ENCODE data around the gene AFF2. TPM values are rescaled to one million over a fixed set of nuclear protein-coding genes. Genes with fewer than 3 reads are reported as not detected.

Gene AFF2
- total and polyA plus RNA-seq, 2 donors (not counting 3 experiments of a cell fraction or from before 2014, with no cell fraction given) = 0.03 to 0.07 TPM

- no peak overlapping the region for H3K4me3 ChIP-seq (replicated peaks in 1 of 3; ENCODE audit: insufficient read depth in 1 of 3, low read depth in 1 of 3, low read length in 3 of 3)
- H3K36me3 ChIP-seq (ENCODE audit: control insufficient read depth in 2 of 2, extremely low read depth in 1 of 2, insufficient read depth in 2 of 2, low read length in 2 of 2) = no peaks in the 10 kb centered on the region
- no TSS peak for BruUV-seq (replicated peaks)
- H4K20me1 ChIP-seq (replicated peaks; ENCODE audit: control insufficient read depth, extremely low read depth, insufficient read depth, low read length) = no peaks in the 10 kb centered on the region
- H3K27me3 ChIP-seq (ENCODE audit: control insufficient read depth in 2 of 2, insufficient read depth in 2 of 2, low read length in 2 of 2) = no peaks in the 10 kb centered on the region
- H3K4me2 ChIP-seq (ENCODE audit: insufficient read depth, low read length) = no peak overlapping the region
- no peaks in the 10 kb centered on the region for H3K4me1 ChIP-seq (ENCODE audit: control insufficient read depth, extremely low read depth, insufficient read depth, low read length)
- no peak overlapping the region for H3K9ac ChIP-seq (replicated peaks; ENCODE audit: extremely low read depth, insufficient read depth, low read length)
- FAIRE-seq (no peak), DNase-seq (ENCODE audit: low read depth, low spot score) (no peak)
- ChIA-PET CTCF (no interaction called here), POLR2A (no interaction called here)
- TF ChIP-seq GATA2 (IDR thresholded peaks at IDR 0.05; ENCODE audit: insufficient read depth, insufficient read length, low read depth, low read length) = no peak
- no peaks in the 10 kb centered on the region for H3K9me1 ChIP-seq (replicated peaks; ENCODE audit: control insufficient read depth, extremely low read depth, insufficient read depth, low read length)
- no peak overlapping the region for H2AFZ ChIP-seq (ENCODE audit: low read depth, low read length)
- dilution Hi-C loops (cut with MboI; ENCODE audit: extremely low pct_ligation_motif_present, low sequenced_read_pairs) (no loop called here), intact Hi-C loops (cut with micrococcal nuclease) (no loop called here)
- no peaks in the 10 kb centered on the region for H3K79me2 ChIP-seq (ENCODE audit: control insufficient read depth, insufficient read depth, low read length)
- no peak overlapping the region for H3K27ac ChIP-seq (ENCODE audit: insufficient read depth, low read depth, low read length)
- H3K9me3 ChIP-seq (replicated peaks; ENCODE audit: control insufficient read depth, insufficient read depth, low read length) = no peaks in the 10 kb centered on the region
Measured at GRCh38 chrX:148624951-148625474, 124.6 kb downstream of the AFF2 start.

DNA sequence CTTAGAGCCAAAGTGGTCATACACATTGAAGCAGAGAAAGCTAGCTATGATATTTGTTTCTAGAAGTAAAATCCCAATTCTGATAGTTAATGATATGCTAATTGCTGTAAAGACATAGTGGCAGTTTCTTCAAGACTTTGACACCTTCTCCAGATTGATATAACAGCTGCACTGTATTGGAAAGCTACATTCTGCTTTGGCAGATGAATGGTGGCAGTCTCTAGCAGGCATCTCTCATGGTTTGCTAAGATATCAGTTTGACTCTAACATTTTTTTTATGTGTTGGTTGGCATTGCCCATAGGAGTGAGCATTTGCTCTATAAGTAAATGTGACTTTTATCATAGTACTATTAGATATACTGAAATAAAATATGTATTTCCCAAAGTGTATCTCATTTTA is 128.2 kb downstream of the AFF2 start:
- H3K4me3 ChIP-seq (replicated peaks in 1 of 3; ENCODE audit: insufficient read depth in 1 of 3, low read depth in 1 of 3, low read length in 3 of 3) = no peak overlapping the region
- H3K27me3 ChIP-seq (ENCODE audit: control insufficient read depth in 2 of 2, insufficient read depth in 2 of 2, low read length in 2 of 2) = no peaks in the 10 kb centered on the region
- dilution Hi-C loops (cut with MboI; ENCODE audit: extremely low pct_ligation_motif_present, low sequenced_read_pairs) (no loop called here), intact Hi-C loops (cut with micrococcal nuclease) (no loop called here)
- no TSS peak for BruUV-seq (replicated peaks)
- H3K9me3 ChIP-seq (replicated peaks; ENCODE audit: control insufficient read depth, insufficient read depth, low read length) = no peaks in the 10 kb centered on the region
- H4K20me1 ChIP-seq (replicated peaks; ENCODE audit: control insufficient read depth, extremely low read depth, insufficient read depth, low read length) = no peaks in the 10 kb centered on the region
- no peaks in the 10 kb centered on the region for H3K9me1 ChIP-seq (replicated peaks; ENCODE audit: control insufficient read depth, extremely low read depth, insufficient read depth, low read length)
- H3K27ac ChIP-seq (ENCODE audit: insufficient read depth, low read depth, low read length) = no peak overlapping the region
- no peak for FAIRE-seq
- no peak overlapping the region for H3K9ac ChIP-seq (replicated peaks; ENCODE audit: extremely low read depth, insufficient read depth, low read length)
- no peak overlapping the region for H2AFZ ChIP-seq (ENCODE audit: low read depth, low read length)
- POLR2A ChIA-PET = no interaction called here
- TF ChIP-seq POLR2AphosphoS5 (IDR thresholded peaks at IDR 0.05; ENCODE audit: insufficient read depth, low read depth, low read length) (no peak), FOS (IDR thresholded peaks at IDR 0.05; ENCODE audit: borderline replicate concordance, insufficient read depth, low read length) (no peak), POLR2A (IDR thresholded peaks at IDR 0.05; ENCODE audit: low read depth, low read length) (no peak), GATA2 (IDR thresholded peaks at IDR 0.05; ENCODE audit: insufficient read depth, insufficient read length, low read depth, low read length) (no peak), CTCF (IDR thresholded peaks at IDR 0.05; ENCODE audit: extremely low read depth in 1 of 2, insufficient read depth in 1 of 2, low read depth in 1 of 2, low read length in 2 of 2) (no peak), MYC (IDR thresholded peaks at IDR 0.05; ENCODE audit: low read depth, low read length) (no peak)
- H3K4me1 ChIP-seq (ENCODE audit: control insufficient read depth, extremely low read depth, insufficient read depth, low read length) = no peaks in the 10 kb centered on the region
- CTCF ChIA-PET = no interaction called here
- H3K79me2 ChIP-seq (ENCODE audit: control insufficient read depth, insufficient read depth, low read length) = no peaks in the 10 kb centered on the region
- H3K4me2 ChIP-seq (ENCODE audit: insufficient read depth, low read length) = no peak overlapping the region
- H3K36me3 ChIP-seq (ENCODE audit: control insufficient read depth in 2 of 2, extremely low read depth in 1 of 2, insufficient read depth in 2 of 2, low read length in 2 of 2) = no peaks in the 10 kb centered on the region
- no peak for DNase-seq (ENCODE audit: low read depth, low spot score)

Data from endothelial cell of umbilical vein (primary cell).